KMS-11 (cell line): Measurements from ENCODE around the gene SDHAF4.

Experiments
- H2AFZ ChIP-seq: fragments of 200-600 bp; sonication (generic); 2 replicates; pipeline ENCODE4 v1.6.1; 2016; ENCODE audit warnings: antibody characterized with exemption, mixed run types, low read depth
- H3K27ac ChIP-seq: fragments of 200-600 bp; sonication (generic); 2 replicates; pipeline ENCODE4 v1.6.1; 2016; ENCODE audit warnings: mild to moderate bottlenecking, mixed run types
- H3K27me3 ChIP-seq: fragments of 200-600 bp; sonication (generic); 2 replicates; pipeline ENCODE4 v1.6.1; 2017; ENCODE audit warnings: mild to moderate bottlenecking, low read depth, mixed run types, moderate library complexity; ENCODE audit not compliant: insufficient read depth
- H3K36me3 ChIP-seq: fragments of 200-600 bp; sonication (generic); 2 replicates; pipeline ENCODE4 v1.6.1; 2017; ENCODE audit warnings: mild to moderate bottlenecking, mixed run types; ENCODE audit not compliant: insufficient read depth
- H3K4me1 ChIP-seq: fragments of 200-600 bp; sonication (generic); 2 replicates; pipeline ENCODE4 v1.6.1; 2016; ENCODE audit warnings: mild to moderate bottlenecking, low read depth, mixed run types; ENCODE audit not compliant: poor library complexity, severe bottlenecking
- H3K4me2 ChIP-seq: fragments of 200-600 bp; sonication (generic); 2 replicates; pipeline ENCODE4 v1.7.0; 2016; ENCODE audit warnings: mild to moderate bottlenecking, mixed run types
- H3K4me3 ChIP-seq: fragments of 200-600 bp; sonication (generic); IDR thresholded peaks from 2 replicates; pipeline ENCODE4 v1.6.1; 2017; ENCODE audit warnings: low read depth, low read length, mixed read lengths; ENCODE audit not compliant: insufficient read depth
- H3K79me2 ChIP-seq: fragments of 200-600 bp; sonication (generic); 2 replicates; pipeline ENCODE4 v1.6.1; 2016; ENCODE audit warnings: low read depth, mixed run types; ENCODE audit not compliant: insufficient read depth
- H3K9ac ChIP-seq: fragments of 200-600 bp; sonication (generic); 2 replicates; pipeline ENCODE4 v1.6.1; 2016; ENCODE audit warnings: mild to moderate bottlenecking, mixed run types
- H4K20me1 ChIP-seq: fragments of 200-600 bp; sonication (generic); 2 replicates; pipeline ENCODE4 v1.6.1; 2016; ENCODE audit warnings: mild to moderate bottlenecking, mixed run types; ENCODE audit not compliant: insufficient read depth
- CTCF ChIP-seq: fragments of 200-600 bp; sonication (generic); conservative IDR thresholded peaks from 2 replicates; pipeline ENCODE4 v1.6.1; 2017; ENCODE audit warnings: low read depth, mild to moderate bottlenecking, antibody characterized with exemption, low read length, moderate library complexity, mixed read lengths

SDHAF4 gene

DNA sequence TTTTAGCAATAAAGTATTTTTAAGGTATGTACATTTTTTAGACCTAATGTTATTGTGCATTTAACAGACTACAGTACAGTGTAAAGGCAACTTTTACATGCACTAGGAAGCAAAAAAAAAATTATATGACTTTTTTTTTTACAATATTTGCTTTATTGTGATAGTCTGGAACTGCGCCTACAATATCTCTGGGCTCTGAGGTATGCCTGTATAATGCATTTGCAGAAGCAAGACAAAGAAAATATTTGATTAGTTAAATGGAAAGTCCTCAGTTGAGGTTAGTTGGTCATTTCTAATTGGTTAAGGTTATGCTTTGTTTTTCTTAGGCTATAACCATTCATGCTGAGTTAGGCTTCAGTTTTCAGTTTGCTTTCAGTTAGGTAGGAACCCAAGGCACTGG lies 54.0 kb downstream of the SDHAF4 start:
- no peak for TF ChIP-seq CTCF
- no peak overlapping the region for H2AFZ ChIP-seq
- no peaks in the 10 kb centered on the region for H4K20me1 ChIP-seq
- no peak overlapping the region for H3K4me2 ChIP-seq
- no peaks in the 10 kb centered on the region for H3K79me2 ChIP-seq
- no peak overlapping the region for H3K27ac ChIP-seq
- H3K4me1 ChIP-seq = no peaks in the 10 kb centered on the region
- no peaks in the 10 kb centered on the region for H3K27me3 ChIP-seq
- H3K9ac ChIP-seq = no peak overlapping the region
- H3K4me3 ChIP-seq = no peak overlapping the region
- H3K36me3 ChIP-seq = no peaks in the 10 kb centered on the region

DNA sequence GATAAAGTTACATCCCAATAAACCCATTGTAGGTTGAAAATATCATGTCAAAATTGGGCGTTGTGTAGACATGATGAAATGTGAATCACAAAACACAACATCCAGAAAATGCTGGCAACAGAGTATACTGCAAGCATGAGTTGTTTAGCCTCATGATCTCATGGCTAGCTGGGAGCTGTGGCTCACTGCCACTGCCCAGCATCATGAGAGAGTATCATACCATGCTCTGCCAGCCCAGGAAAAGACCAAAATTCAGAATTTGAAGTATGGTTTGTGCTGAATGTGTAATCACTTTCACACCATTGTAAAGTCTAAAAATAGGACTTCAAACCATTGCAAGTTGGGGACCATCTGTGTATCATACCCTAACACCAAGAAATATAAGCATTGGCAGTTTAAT lies 55.7 kb downstream of the SDHAF4 start:
- H3K4me1 ChIP-seq = no peaks in the 10 kb centered on the region
- no peak overlapping the region for H3K9ac ChIP-seq
- no peaks in the 10 kb centered on the region for H3K27me3 ChIP-seq
- no peak overlapping the region for H2AFZ ChIP-seq
- no peaks in the 10 kb centered on the region for H3K79me2 ChIP-seq
- TF ChIP-seq CTCF = no peak
- H4K20me1 ChIP-seq = no peaks in the 10 kb centered on the region
- H3K36me3 ChIP-seq = no peaks in the 10 kb centered on the region
- no peak overlapping the region for H3K4me3 ChIP-seq
- H3K4me2 ChIP-seq = no peak overlapping the region
- no peak overlapping the region for H3K27ac ChIP-seq

DNA sequence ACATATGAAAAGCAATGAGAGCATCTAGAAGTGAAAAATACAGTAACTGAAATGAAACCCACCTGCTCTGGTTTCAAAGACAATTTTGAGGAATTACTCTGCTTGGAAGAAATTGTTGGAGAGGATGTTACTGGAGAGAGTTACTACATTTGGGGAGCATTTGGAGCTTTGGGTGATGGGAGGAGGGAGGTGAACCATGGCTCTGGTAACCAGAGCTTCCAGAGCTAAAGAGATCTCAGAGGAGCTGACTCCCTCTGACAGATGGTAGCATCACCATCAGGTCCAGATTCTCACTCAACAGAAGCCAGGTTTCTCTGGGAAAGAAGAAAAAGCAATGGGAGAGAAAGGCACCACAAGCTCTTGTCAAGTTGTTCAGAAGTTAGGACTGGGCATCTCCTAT lies 58.7 kb downstream of the SDHAF4 start:
- Histone ChIP-seq H3K4me3 (no peak overlapping the region), H3K27me3 (no peaks in the 10 kb centered on the region), H2AFZ (no peak overlapping the region), H3K79me2 (no peaks in the 10 kb centered on the region), H3K4me1 (no peaks in the 10 kb centered on the region), H4K20me1 (no peaks in the 10 kb centered on the region), H3K9ac (no peak overlapping the region), H3K27ac (no peak overlapping the region), H3K4me2 (no peak overlapping the region), H3K36me3 (no peaks in the 10 kb centered on the region)
- TF ChIP-seq CTCF = no peak

- H3K36me3 ChIP-seq = no peaks in the 10 kb centered on the region
- H3K4me2 ChIP-seq = no peak overlapping the region
- H3K4me1 ChIP-seq = no peaks in the 10 kb centered on the region
- TF ChIP-seq CTCF = no peak
- no peak overlapping the region for H2AFZ ChIP-seq
- no peaks in the 10 kb centered on the region for H4K20me1 ChIP-seq
- no peaks in the 10 kb centered on the region for H3K79me2 ChIP-seq
- H3K9ac ChIP-seq = no peak overlapping the region
- no peaks in the 10 kb centered on the region for H3K27me3 ChIP-seq
- no peak overlapping the region for H3K4me3 ChIP-seq
- no peak overlapping the region for H3K27ac ChIP-seq
Measured at GRCh38 chr6:70627500-70628254, 60.9 kb downstream of the SDHAF4 start.
